GM06990 (cell line): ENCODE measurements around the gene CHL1.

Experiments used
- DNase-seq: peaks from one replicate; pipeline ENCODE4 v3.0.0-alpha.2; 2011; ENCODE audit not compliant: insufficient read length; ENCODE audit errors: extremely low read depth
- H3K27me3 ChIP-seq: replicated peaks from 2 replicates; pipeline ENCODE4 v1.6.0; 2011; ENCODE audit warnings: low read length; ENCODE audit not compliant: control insufficient read depth, insufficient read depth
- H3K36me3 ChIP-seq: 2 replicates; pipeline ENCODE4 v1.5.1; 2011; ENCODE audit warnings: low read length; ENCODE audit not compliant: control insufficient read depth, insufficient read depth
- H3K4me3 ChIP-seq: replicated peaks from 2 replicates; pipeline ENCODE4 v1.5.1; 2011; ENCODE audit warnings: low read depth, mild to moderate bottlenecking, control low read depth, low read length
- TF ChIP-seq, protein P1 (sequence below): IDR thresholded peaks from 2 replicates; pipeline ENCODE4 v1.5.1; 2011; ENCODE audit warnings: low read length, control low read depth, mild to moderate bottlenecking, inconsistent platforms; ENCODE audit not compliant: insufficient read depth, poor library complexity, severe bottlenecking

CHL1 gene

DNA sequence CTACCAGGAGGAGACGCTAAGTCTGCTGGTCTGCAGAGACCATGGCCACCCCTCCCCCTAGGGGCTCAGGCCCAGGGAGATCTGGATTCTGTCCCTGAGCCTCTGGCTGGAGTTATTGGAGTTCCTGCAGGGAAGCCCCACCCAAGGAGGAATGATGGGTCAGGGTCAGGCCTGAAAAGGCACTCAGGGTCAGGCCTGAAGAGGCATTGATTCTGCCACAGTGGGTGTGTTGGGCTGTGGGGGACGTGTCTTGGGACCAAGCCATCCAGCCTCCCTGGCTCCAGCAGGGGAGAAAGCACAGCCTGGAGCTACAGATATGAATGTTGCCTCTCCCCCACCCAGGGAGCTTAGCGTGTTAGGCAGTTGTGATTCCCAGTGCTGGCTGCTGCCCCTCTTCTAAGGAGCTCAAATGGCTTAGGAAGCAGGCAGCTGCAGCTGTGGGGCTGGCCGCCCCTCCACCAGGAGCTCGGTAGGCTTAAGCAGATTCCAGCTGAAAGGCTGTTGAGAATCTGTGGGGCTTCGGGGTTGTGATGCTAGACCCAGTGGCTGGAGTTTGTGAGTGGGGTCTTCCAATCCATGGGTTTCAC lies 176.7 kb downstream of the CHL1 start:
- Histone ChIP-seq H3K4me3 (no peak overlapping the region), H3K27me3 (no peaks in the 10 kb centered on the region; the same call in 1 of the 2 replicates), H3K36me3 (no peaks in the 10 kb centered on the region)
- TF ChIP-seq, protein P1, sequence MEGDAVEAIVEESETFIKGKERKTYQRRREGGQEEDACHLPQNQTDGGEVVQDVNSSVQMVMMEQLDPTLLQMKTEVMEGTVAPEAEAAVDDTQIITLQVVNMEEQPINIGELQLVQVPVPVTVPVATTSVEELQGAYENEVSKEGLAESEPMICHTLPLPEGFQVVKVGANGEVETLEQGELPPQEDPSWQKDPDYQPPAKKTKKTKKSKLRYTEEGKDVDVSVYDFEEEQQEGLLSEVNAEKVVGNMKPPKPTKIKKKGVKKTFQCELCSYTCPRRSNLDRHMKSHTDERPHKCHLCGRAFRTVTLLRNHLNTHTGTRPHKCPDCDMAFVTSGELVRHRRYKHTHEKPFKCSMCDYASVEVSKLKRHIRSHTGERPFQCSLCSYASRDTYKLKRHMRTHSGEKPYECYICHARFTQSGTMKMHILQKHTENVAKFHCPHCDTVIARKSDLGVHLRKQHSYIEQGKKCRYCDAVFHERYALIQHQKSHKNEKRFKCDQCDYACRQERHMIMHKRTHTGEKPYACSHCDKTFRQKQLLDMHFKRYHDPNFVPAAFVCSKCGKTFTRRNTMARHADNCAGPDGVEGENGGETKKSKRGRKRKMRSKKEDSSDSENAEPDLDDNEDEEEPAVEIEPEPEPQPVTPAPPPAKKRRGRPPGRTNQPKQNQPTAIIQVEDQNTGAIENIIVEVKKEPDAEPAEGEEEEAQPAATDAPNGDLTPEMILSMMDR = no peak
- DNase-seq = no peak

GRCh38 chr3:374459-374858 lies 177.9 kb downstream of the CHL1 start:
- TF ChIP-seq, protein P1 = no peak
- DNase-seq = no peak
- no peaks in the 10 kb centered on the region; the same call in 1 of the 2 replicates for H3K27me3 ChIP-seq
- no peaks in the 10 kb centered on the region for H3K36me3 ChIP-seq
- no peak overlapping the region for H3K4me3 ChIP-seq

DNA sequence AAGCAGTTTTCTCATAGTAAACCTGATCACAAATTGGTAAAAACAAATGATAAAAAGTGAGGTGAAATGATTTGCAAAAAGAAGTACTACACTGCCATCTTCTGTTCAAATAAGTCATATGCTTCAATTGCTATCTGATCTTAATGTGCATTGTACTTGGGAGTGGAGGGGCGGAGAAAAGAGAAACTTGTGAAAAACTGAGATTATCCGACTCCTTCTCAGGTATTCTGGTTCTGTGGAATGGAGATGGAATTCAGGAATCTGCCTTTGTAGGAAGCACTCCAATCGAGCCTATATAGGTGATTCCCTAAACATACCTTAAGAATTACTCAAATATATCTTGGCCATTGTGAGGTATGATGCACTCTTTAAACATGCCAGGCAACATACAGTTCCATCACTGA lies 180.6 kb downstream of the CHL1 start:
- no peak for DNase-seq
- no peaks in the 10 kb centered on the region; the same call in 1 of the 2 replicates for H3K27me3 ChIP-seq
- no peak overlapping the region for H3K4me3 ChIP-seq
- TF ChIP-seq, protein P1 = peak; percentile 45
- H3K36me3 ChIP-seq = no peaks in the 10 kb centered on the region

GRCh38 chr3:380801-381200 lies 184.2 kb downstream of the CHL1 start:
- Histone ChIP-seq H3K36me3 (no peaks in the 10 kb centered on the region), H3K27me3 (no peaks in the 10 kb centered on the region), H3K4me3 (no peak overlapping the region)
- DNase-seq = no peak
- TF ChIP-seq, protein P1 = no peak

DNA sequence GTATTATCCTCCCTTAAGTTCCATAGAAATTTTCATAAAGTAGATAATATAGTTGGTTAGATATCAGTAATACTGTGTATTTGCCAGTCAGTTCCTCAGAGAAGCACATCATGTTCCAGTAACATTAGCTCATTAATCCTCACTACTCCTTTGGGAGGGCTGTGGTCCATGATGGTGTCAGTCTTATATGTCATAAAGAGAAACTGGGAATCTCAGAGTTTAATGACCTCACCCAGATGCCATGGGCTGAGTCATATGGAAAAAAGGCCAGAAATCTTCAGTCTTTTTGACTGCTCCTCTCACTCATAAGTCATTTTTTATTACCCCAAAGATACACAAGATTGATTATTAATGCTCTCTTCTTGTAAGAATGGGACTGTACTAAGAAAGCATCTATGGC lies 188.6 kb downstream of the CHL1 start:
- Histone ChIP-seq H3K27me3 (no peaks in the 10 kb centered on the region; the same call in 1 of the 2 replicates), H3K4me3 (no peak overlapping the region), H3K36me3 (no peaks in the 10 kb centered on the region)
- TF ChIP-seq, protein P1 = no peak
- DNase-seq = no peak

GRCh38 chr3:394775-395174 lies 198.2 kb downstream of the CHL1 start:
- no peaks in the 10 kb centered on the region for H3K36me3 ChIP-seq
- DNase-seq = no peak
- H3K4me3 ChIP-seq = no peak overlapping the region
- TF ChIP-seq, protein P1 = no peak
- H3K27me3 ChIP-seq = no peaks in the 10 kb centered on the region
